ENCODE results near the gene ABLIM2. TPM values are rescaled to one million over a fixed set of nuclear protein-coding genes. Genes with fewer than 3 reads are reported as not detected.

Gene ABLIM2
- total and polyA plus RNA-seq, 2 donors (not counting 1 experiment from before 2014, with no cell fraction given) = 3.3 to 79.0 TPM

GRCh38 chr4:8038083-8038482 lies 120.5 kb downstream of the ABLIM2 start:
- Histone ChIP-seq H3K79me2 (ENCODE audit: control insufficient read depth, insufficient read depth, low read length) (no peaks in the 10 kb centered on the region), H4K20me1 (ENCODE audit: control insufficient read depth, insufficient read depth, low read length, poor library complexity, severe bottlenecking) (no peaks in the 10 kb centered on the region), H3K4me2 (replicated peaks; ENCODE audit: low read depth, low read length, poor library complexity, severe bottlenecking) (no peak overlapping the region), H3K36me3 (replicated peaks in 1 of 2; ENCODE audit: control extremely low read depth in 1 of 2, control insufficient read depth in 1 of 2, extremely low read depth in 1 of 2, insufficient read depth in 2 of 2, low read length in 1 of 2) (no peaks in the 10 kb centered on the region), H2AFZ (ENCODE audit: insufficient read depth, low read depth, low read length, poor library complexity, severe bottlenecking) (no peak overlapping the region), H3K4me1 (ENCODE audit: control insufficient read depth in 2 of 2, insufficient read depth in 2 of 2, low read length in 2 of 2) (peaks cover 6 to 9% of the 10 kb centered on the region in 2 donors), H3K9me3 (ENCODE audit: control extremely low read depth in 1 of 3, control insufficient read depth in 2 of 3, insufficient read depth in 1 of 3, low read length in 2 of 3) (no peaks in the 10 kb centered on the region), H3K27me3 (replicated peaks in 1 of 4; ENCODE audit: control extremely low read depth in 1 of 4, control insufficient read depth in 3 of 4, insufficient read depth in 4 of 4, low read length in 3 of 4) (peaks cover 0 to 9% (median under 1%) of the 10 kb centered on the region in 4 experiments), H3K9ac (ENCODE audit: low read length) (no peak overlapping the region), H3K4me3 (ENCODE audit: control extremely low read depth in 1 of 5, extremely low read depth in 1 of 5, insufficient read depth in 1 of 5, low read depth in 2 of 5, low read length in 4 of 5) (no peak overlapping the region), H3K27ac (ENCODE audit: low read length in 2 of 2) (no peak overlapping the region)
- ChIA-PET POLR2A (interaction anchor here (0.5 kb wide), 1 partner anchor 168 kb away, joined by 5 read pairs; no protein-coding TSS in a partner anchor), CTCF (interaction anchor here (0.9 kb wide), 1 partner anchor 138 kb away, joined by 3 read pairs; no protein-coding TSS in a partner anchor)
- Mint-ChIP-seq H3K27me3 (peaks cover 41% of the 10 kb centered on the region), H3K27ac (no peak overlapping the region), H3K4me1 (peaks cover 7% of the 10 kb centered on the region), H3K9me3 (ENCODE audit: insufficient read depth) (no peaks in the 10 kb centered on the region), H3K4me3 (no peak overlapping the region)
- no peak for DNase-seq
- WGBS (ENCODE audit: insufficient coverage) = 94% methylated on average over 2 of the region's 2 CpGs
- no peak for ATAC-seq (ENCODE audit: low read depth)
- no peak for TF ChIP-seq CTCF (IDR thresholded peaks at IDR 0.05)
- no peak for TF ChIP-seq EZH2 (IDR thresholded peaks at IDR 0.05; ENCODE audit: borderline replicate concordance, insufficient read depth, low read depth, low read length, poor library complexity, severe bottlenecking)
- intact Hi-C loops (cut with micrococcal nuclease) = no loop called here

- Histone ChIP-seq H3K27ac (ENCODE audit: low read length in 2 of 2) (no peak overlapping the region), H3K79me2 (ENCODE audit: control insufficient read depth, insufficient read depth, low read length) (no peaks in the 10 kb centered on the region), H3K27me3 (replicated peaks in 1 of 4; ENCODE audit: control extremely low read depth in 1 of 4, control insufficient read depth in 3 of 4, insufficient read depth in 4 of 4, low read length in 3 of 4) (peaks cover 0 to 9% (median under 1%) of the 10 kb centered on the region in 4 experiments), H3K9me3 (ENCODE audit: control extremely low read depth in 1 of 3, control insufficient read depth in 2 of 3, insufficient read depth in 1 of 3, low read length in 2 of 3) (no peaks in the 10 kb centered on the region), H3K9ac (ENCODE audit: low read length) (no peak overlapping the region), H3K4me3 (ENCODE audit: control extremely low read depth in 1 of 5, extremely low read depth in 1 of 5, insufficient read depth in 1 of 5, low read depth in 2 of 5, low read length in 4 of 5) (no peak overlapping the region), H3K36me3 (replicated peaks in 1 of 2; ENCODE audit: control extremely low read depth in 1 of 2, control insufficient read depth in 1 of 2, extremely low read depth in 1 of 2, insufficient read depth in 2 of 2, low read length in 1 of 2) (no peaks in the 10 kb centered on the region), H3K4me2 (replicated peaks; ENCODE audit: low read depth, low read length, poor library complexity, severe bottlenecking) (no peak overlapping the region), H2AFZ (ENCODE audit: insufficient read depth, low read depth, low read length, poor library complexity, severe bottlenecking) (no peak overlapping the region), H4K20me1 (ENCODE audit: control insufficient read depth, insufficient read depth, low read length, poor library complexity, severe bottlenecking) (no peaks in the 10 kb centered on the region), H3K4me1 (ENCODE audit: control insufficient read depth in 2 of 2, insufficient read depth in 2 of 2, low read length in 2 of 2) (peaks cover 6 to 9% of the 10 kb centered on the region in 2 donors)
- Mint-ChIP-seq H3K4me3 (no peak overlapping the region), H3K27me3 (peaks cover 40% of the 10 kb centered on the region), H3K4me1 (peaks cover 7% of the 10 kb centered on the region), H3K9me3 (ENCODE audit: insufficient read depth) (no peaks in the 10 kb centered on the region), H3K27ac (no peak overlapping the region)
- WGBS (ENCODE audit: insufficient coverage) = 74% methylated on average over 7 of the region's 7 CpGs
- no peak for ATAC-seq (ENCODE audit: low read depth)
- ChIA-PET CTCF (interaction anchor here (0.9 kb wide), 1 partner anchor 139 kb away, joined by 3 read pairs; no protein-coding TSS in a partner anchor), POLR2A (interaction anchor here (0.5 kb wide), 1 partner anchor 169 kb away, joined by 5 read pairs; no protein-coding TSS in a partner anchor)
- no peak for DNase-seq
- TF ChIP-seq EZH2 (IDR thresholded peaks at IDR 0.05; ENCODE audit: borderline replicate concordance, insufficient read depth, low read depth, low read length, poor library complexity, severe bottlenecking) = no peak
- no peak for TF ChIP-seq CTCF (IDR thresholded peaks at IDR 0.05)
- intact Hi-C loops (cut with micrococcal nuclease) = no loop called here
These were observed 121.4 kb downstream of the ABLIM2 start for GRCh38 chr4:8037150-8037769.
